HepG2 (cell line): ENCODE data around the gene DCLRE1C. TPM values are rescaled to one million over a fixed set of nuclear protein-coding genes. Genes with fewer than 3 reads are reported as not detected.

Experiments
- ATAC-seq: fragments of 200-7000 bp; cut with Tn5 transposase; 3 replicates; pipeline ENCODE4 v1.9.1; 2020; ENCODE audit warnings: mild to moderate bottlenecking, moderate library complexity
- BruUV-seq: library from RNA; stranded (reverse); fragments of 400-500 nt; replicated peaks from 2 replicates; lab custom pipeline; 2021; lab: Mats Ljungman, UMichigan
- CTCF ChIA-PET: fragments of 300-600 bp; formaldehyde crosslinking; extraction: SDS; loops from one replicate; lab custom pipeline; 2021; ENCODE audit warnings: low total read pairs, inconsistent platforms, low intra/inter-chr PET ratio; lab: Yijun Ruan, JAX
- POLR2A ChIA-PET: fragments of 350-600 bp; sonication (Branson Sonifier 250); formaldehyde crosslinking; loops from one replicate; lab custom pipeline; 2020; ENCODE audit warnings: antibody characterized with exemption, inconsistent platforms; lab: Yijun Ruan, JAX
- DNase-seq: peaks from one replicate; pipeline ENCODE4 v3.0.0-alpha.2; 2015; ENCODE audit warnings: low spot score
- FAIRE-seq: peaks from 3 replicates; lab custom pipeline; 2011; peaks lifted over from hg19 to GRCh38; lab: Jason Lieb, UNC
- H2AFZ ChIP-seq: one replicate; pipeline ENCODE4 v1.6.1; 2011; ENCODE audit warnings: low read length, inconsistent platforms
- H3K27ac ChIP-seq: fragments of 300-600 bp; 3 replicates; pipeline ENCODE4 v1.8.0; 2011; ENCODE audit warnings: mixed run types, mild to moderate bottlenecking, mixed read lengths, low read length, inconsistent platforms; ENCODE audit not compliant: insufficient read depth; ENCODE audit errors: extremely low read length
- H3K27me3 ChIP-seq, 2 experiments: fragments of 200-600 bp in 1 of 2; 2 replicates in 1 of 2; 3 replicates in 1 of 2; pipeline versions ENCODE4 v1.6.0 to v1.8.0; 2011; ENCODE audit warnings: low read length in 2 of 2, mild to moderate bottlenecking in 2 of 2, moderate library complexity in 2 of 2, inconsistent platforms in 1 of 2; ENCODE audit not compliant: insufficient read depth in 2 of 2, control insufficient read depth in 1 of 2
- H3K36me3 ChIP-seq, 2 experiments: fragments of 200-600 bp in 1 of 2; replicated peaks in 1 of 2; 2 replicates in 1 of 2; 3 replicates in 1 of 2; pipeline versions ENCODE4 v1.5.1 to v1.8.0; 2011; ENCODE audit warnings: low read length in 2 of 2, inconsistent platforms in 1 of 2; ENCODE audit not compliant: insufficient read depth in 2 of 2, control insufficient read depth in 1 of 2
- H3K4me1 ChIP-seq: 2 replicates; pipeline ENCODE4 v1.5.1; 2012; ENCODE audit warnings: low read length, inconsistent platforms; ENCODE audit not compliant: insufficient read depth
- H3K4me2 ChIP-seq: 2 replicates; pipeline ENCODE4 v1.6.0; 2011; ENCODE audit warnings: low read depth, low read length, inconsistent platforms
- H3K4me3 ChIP-seq, 3 experiments: fragments of 200-600 bp in 1 of 3; sonication (generic), shearing (Covaris generic) in 1 of 3; replicated peaks in 1 of 3; 2 replicates each; pipeline ENCODE4 v1.5.1; 2011 to 2016; ENCODE audit warnings: low read length in 3 of 3, inconsistent platforms in 2 of 3, low read depth in 2 of 3, mild to moderate bottlenecking in 2 of 3, control low read depth in 1 of 3, mixed read lengths in 1 of 3; ENCODE audit not compliant: insufficient read depth in 1 of 3
- H3K79me2 ChIP-seq: one replicate; pipeline ENCODE4 v1.6.1; 2011; ENCODE audit warnings: low read length, inconsistent platforms; ENCODE audit not compliant: insufficient read depth
- H3K9ac ChIP-seq: 2 replicates; pipeline ENCODE4 v1.6.0; 2011; ENCODE audit warnings: mild to moderate bottlenecking, low read depth, low read length, inconsistent platforms; ENCODE audit not compliant: insufficient read depth
- H3K9me3 ChIP-seq: 2 replicates; pipeline ENCODE4 v1.5.1; 2012; ENCODE audit warnings: mild to moderate bottlenecking, low read length
- H4K20me1 ChIP-seq: 2 replicates; pipeline ENCODE4 v1.6.0; 2011; ENCODE audit warnings: inconsistent platforms, mild to moderate bottlenecking, low read length, moderate library complexity; ENCODE audit not compliant: insufficient read depth
- BCL6 ChIP-seq: IDR thresholded peaks from 2 replicates; pipeline ENCODE4 v1.6.1; 2016; ENCODE audit warnings: missing genetic modification reagents, missing compliant biosample characterization
- CAMTA2 ChIP-seq: sonication (generic); formaldehyde crosslinking; IDR thresholded peaks from 2 replicates; pipeline ENCODE4 v1.4.0; 2020; ENCODE audit warnings: mild to moderate bottlenecking, missing genetic modification reagents, borderline replicate concordance
- EEA1 ChIP-seq: sonication (generic); formaldehyde crosslinking; IDR thresholded peaks from 2 replicates; pipeline ENCODE4 v1.5.1; 2020; ENCODE audit warnings: mild to moderate bottlenecking, missing genetic modification reagents, borderline replicate concordance
- GLI4 ChIP-seq: sonication (generic); formaldehyde crosslinking; IDR thresholded peaks from 2 replicates; pipeline ENCODE4 v1.5.1; 2020; ENCODE audit warnings: missing genetic modification reagents, mild to moderate bottlenecking, moderate library complexity, borderline replicate concordance
- HNRNPLL ChIP-seq: fragments of 200-400 bp; formaldehyde crosslinking; IDR thresholded peaks from 2 replicates; pipeline ENCODE4 v1.6.1; 2017; ENCODE audit warnings: mild to moderate bottlenecking, low read depth, low read length; ENCODE audit not compliant: poor library complexity, severe bottlenecking
- KDM4B ChIP-seq: sonication (generic); formaldehyde crosslinking; IDR thresholded peaks from 2 replicates; pipeline ENCODE4 v1.4.0; 2020; ENCODE audit warnings: missing genetic modification reagents
- THYN1 ChIP-seq: sonication (generic); formaldehyde crosslinking; IDR thresholded peaks from 2 replicates; pipeline ENCODE4 v1.8.1; 2023; ENCODE audit warnings: low read depth, mild to moderate bottlenecking, moderate library complexity, missing genetic modification reagents, borderline replicate concordance
- ZFY ChIP-seq: sonication (generic); formaldehyde crosslinking; IDR thresholded peaks from 2 replicates; pipeline ENCODE4 v1.4.0; 2020; ENCODE audit warnings: missing genetic modification reagents
- ZNF256 ChIP-seq: sonication (generic); formaldehyde crosslinking; conservative IDR thresholded peaks from 2 replicates; pipeline ENCODE4 v1.4.0; 2020; ENCODE audit warnings: missing genetic modification reagents
- ZNF451 ChIP-seq: sonication (generic); formaldehyde crosslinking; IDR thresholded peaks from 2 replicates; pipeline ENCODE4 v1.5.0; 2020; ENCODE audit warnings: mild to moderate bottlenecking, missing genetic modification reagents
- ZNF563 ChIP-seq: sonication (generic); formaldehyde crosslinking; IDR thresholded peaks from 2 replicates; pipeline ENCODE4 v1.8.0; 2022; ENCODE audit warnings: mild to moderate bottlenecking, moderate library complexity, missing genetic modification reagents
- ZSCAN22 ChIP-seq: sonication (generic); formaldehyde crosslinking; IDR thresholded peaks from 2 replicates; pipeline ENCODE4 v1.4.0; 2020; ENCODE audit warnings: mild to moderate bottlenecking, missing genetic modification reagents
- ZSCAN9 ChIP-seq: IDR thresholded peaks from 2 replicates; pipeline ENCODE4 v1.6.1; 2016; ENCODE audit warnings: borderline replicate concordance
- WGBS: methylation state at CpG from one replicate; pipeline ENCODE4 v1.1.6; 2017; ENCODE audit warnings: low lambda C conversion rate; 5-methylcytosine and 5-hydroxymethylcytosine counted together
- in situ Hi-C: cut with HindIII; loops from 2 replicates; pipeline ENCODE4 v1.10.0; 2017; ENCODE audit warnings: low pct_unique_long_range_greater_than_20kb; ENCODE audit not compliant: extremely low pct_ligation_motif_present
- intact Hi-C: fragments of 100-400 bp; cut with micrococcal nuclease; formaldehyde crosslinking; loops from one replicate; pipeline ENCODE4 v1.10.0; 2022; ENCODE audit not compliant: unreplicated experiment
- polyA plus RNA-seq, 8 experiments: library from polyadenylated mRNA; depleted of rRNA in 3 of 8; stranded (reverse) in 7 of 8; unstranded in 1 of 8; fragments of >200 nt; fragmentation: Illumina TruSeq in 4 of 8; extraction: Trizol in 4 of 8; gene quantifications; 2 replicates each; pipeline versions ENCODE4 v1.2.1 to v1.2.3, GENCODE V29; 2011 to 2016; ENCODE audit warnings: low read depth in 4 of 8, missing spikeins in 1 of 8, mixed read lengths in 1 of 8; ENCODE audit not compliant: insufficient read depth in 1 of 8
- total RNA-seq, 5 experiments: library from RNA; depleted of rRNA; stranded (reverse); fragments of >200 nt; fragmentation: Illumina TruSeq; extraction: Trizol; gene quantifications; 2 replicates each; pipeline ENCODE4 v1.2.3, GENCODE V29; 2016; ENCODE audit warnings: low read depth in 1 of 5
- TF ChIP-seq, protein P1 (sequence below): sonication (generic); formaldehyde crosslinking; IDR thresholded peaks from 2 replicates; pipeline ENCODE4 v1.5.1; 2020; ENCODE audit warnings: mild to moderate bottlenecking, missing genetic modification reagents
- TF ChIP-seq, protein P2 (sequence below): sonication (generic); formaldehyde crosslinking; IDR thresholded peaks from 2 replicates; pipeline ENCODE4 v1.5.0; 2020; ENCODE audit warnings: mild to moderate bottlenecking, missing genetic modification reagents, borderline replicate concordance

Gene DCLRE1C
- total and polyA plus RNA-seq, 2 of the 13 experiments (the other 11 are each of a cell fraction or from before 2014, with no cell fraction given): 3.0 to 10.3 TPM

DNA sequence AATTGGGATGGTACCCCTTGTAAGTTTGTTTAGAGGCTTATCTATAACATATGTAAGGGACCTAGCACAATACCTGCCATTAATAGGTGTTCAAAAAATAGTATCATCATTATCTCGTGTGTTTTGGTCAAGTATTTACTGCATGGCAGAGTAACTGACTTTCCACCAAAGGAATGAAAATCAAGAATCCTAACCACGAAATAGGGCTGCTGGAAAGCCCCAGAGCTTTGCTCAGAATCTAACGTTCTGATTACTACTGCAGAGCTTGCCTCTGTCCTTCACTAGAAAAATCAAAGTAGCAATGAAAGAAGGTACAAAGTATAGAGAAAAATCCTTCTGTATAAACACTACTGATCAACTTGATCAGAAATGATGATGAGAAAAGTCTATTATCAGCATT, 34.9 kb downstream of the DCLRE1C start:
- Histone ChIP-seq H3K27ac (no peak overlapping the region), H3K79me2 (no peaks in the 10 kb centered on the region), H3K27me3 (no peaks in the 10 kb centered on the region), H3K4me2 (no peak overlapping the region), H2AFZ (no peak overlapping the region), H3K4me1 (no peaks in the 10 kb centered on the region), H3K36me3 (peaks cover 21 to 71% of the 10 kb centered on the region in 2 experiments), H4K20me1 (no peaks in the 10 kb centered on the region), H3K9ac (no peak overlapping the region), H3K4me3 (no peak overlapping the region), H3K9me3 (peaks cover 21% of the 10 kb centered on the region)
- intact Hi-C loops: no loop called here
- ChIA-PET POLR2A (no interaction called here), CTCF (no interaction called here)
- 93% methylated on average over 3 of the region's 3 CpGs for WGBS
- DNase-seq (no peak), FAIRE-seq (no peak), ATAC-seq (no peak)
- no TSS peak for BruUV-seq
- in situ Hi-C loops: no loop called here
- no peak for TF ChIP-seq BCL6 (CRISPR knock-in tag)
- TF ChIP-seq ZFY (CRISPR knock-in tag): no peak
- TF ChIP-seq ZNF451: no peak
- TF ChIP-seq ZNF563: no peak
- no peak for TF ChIP-seq CAMTA2
- TF ChIP-seq KDM4B (CRISPR knock-in tag): no peak
- TF ChIP-seq, protein P1, sequence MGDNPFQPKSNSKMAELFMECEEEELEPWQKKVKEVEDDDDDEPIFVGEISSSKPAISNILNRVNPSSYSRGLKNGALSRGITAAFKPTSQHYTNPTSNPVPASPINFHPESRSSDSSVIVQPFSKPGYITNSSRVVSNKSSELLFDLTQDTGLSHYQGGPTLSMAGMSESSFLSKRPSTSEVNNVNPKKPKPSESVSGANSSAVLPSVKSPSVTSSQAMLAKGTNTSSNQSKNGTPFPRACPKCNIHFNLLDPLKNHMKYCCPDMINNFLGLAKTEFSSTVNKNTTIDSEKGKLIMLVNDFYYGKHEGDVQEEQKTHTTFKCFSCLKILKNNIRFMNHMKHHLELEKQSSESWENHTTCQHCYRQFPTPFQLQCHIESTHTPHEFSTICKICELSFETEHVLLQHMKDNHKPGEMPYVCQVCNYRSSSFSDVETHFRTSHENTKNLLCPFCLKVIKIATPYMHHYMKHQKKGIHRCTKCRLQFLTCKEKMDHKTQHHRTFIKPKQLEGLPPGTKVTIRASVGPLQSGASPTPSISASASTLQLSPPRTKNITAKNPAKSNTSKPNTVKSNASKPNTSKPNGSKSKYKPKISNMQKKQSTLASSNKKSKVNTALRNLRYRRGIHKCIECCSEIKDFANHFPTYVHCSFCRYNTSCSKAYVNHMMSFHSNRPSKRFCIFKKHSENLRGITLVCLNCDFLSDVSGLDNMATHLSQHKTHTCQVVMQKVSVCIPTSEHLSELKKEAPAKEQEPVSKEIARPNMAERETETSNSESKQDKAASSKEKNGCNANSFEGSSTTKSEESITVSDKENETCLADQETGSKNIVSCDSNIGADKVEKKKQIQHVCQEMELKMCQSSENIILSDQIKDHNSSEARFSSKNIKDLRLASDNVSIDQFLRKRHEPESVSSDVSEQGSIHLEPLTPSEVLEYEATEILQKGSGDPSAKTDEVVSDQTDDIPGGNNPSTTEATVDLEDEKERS (CRISPR knock-in tag): no peak
- no peak for TF ChIP-seq ZSCAN22 (CRISPR knock-in tag)
- TF ChIP-seq ZSCAN9 (CRISPR knock-in tag): no peak
- no peak for TF ChIP-seq THYN1 (CRISPR knock-in tag)
- TF ChIP-seq HNRNPLL: no peak
- no peak for TF ChIP-seq GLI4 (CRISPR knock-in tag)
- no peak for TF ChIP-seq EEA1 (CRISPR knock-in tag)
- TF ChIP-seq ZNF256: no peak
- TF ChIP-seq, protein P2, sequence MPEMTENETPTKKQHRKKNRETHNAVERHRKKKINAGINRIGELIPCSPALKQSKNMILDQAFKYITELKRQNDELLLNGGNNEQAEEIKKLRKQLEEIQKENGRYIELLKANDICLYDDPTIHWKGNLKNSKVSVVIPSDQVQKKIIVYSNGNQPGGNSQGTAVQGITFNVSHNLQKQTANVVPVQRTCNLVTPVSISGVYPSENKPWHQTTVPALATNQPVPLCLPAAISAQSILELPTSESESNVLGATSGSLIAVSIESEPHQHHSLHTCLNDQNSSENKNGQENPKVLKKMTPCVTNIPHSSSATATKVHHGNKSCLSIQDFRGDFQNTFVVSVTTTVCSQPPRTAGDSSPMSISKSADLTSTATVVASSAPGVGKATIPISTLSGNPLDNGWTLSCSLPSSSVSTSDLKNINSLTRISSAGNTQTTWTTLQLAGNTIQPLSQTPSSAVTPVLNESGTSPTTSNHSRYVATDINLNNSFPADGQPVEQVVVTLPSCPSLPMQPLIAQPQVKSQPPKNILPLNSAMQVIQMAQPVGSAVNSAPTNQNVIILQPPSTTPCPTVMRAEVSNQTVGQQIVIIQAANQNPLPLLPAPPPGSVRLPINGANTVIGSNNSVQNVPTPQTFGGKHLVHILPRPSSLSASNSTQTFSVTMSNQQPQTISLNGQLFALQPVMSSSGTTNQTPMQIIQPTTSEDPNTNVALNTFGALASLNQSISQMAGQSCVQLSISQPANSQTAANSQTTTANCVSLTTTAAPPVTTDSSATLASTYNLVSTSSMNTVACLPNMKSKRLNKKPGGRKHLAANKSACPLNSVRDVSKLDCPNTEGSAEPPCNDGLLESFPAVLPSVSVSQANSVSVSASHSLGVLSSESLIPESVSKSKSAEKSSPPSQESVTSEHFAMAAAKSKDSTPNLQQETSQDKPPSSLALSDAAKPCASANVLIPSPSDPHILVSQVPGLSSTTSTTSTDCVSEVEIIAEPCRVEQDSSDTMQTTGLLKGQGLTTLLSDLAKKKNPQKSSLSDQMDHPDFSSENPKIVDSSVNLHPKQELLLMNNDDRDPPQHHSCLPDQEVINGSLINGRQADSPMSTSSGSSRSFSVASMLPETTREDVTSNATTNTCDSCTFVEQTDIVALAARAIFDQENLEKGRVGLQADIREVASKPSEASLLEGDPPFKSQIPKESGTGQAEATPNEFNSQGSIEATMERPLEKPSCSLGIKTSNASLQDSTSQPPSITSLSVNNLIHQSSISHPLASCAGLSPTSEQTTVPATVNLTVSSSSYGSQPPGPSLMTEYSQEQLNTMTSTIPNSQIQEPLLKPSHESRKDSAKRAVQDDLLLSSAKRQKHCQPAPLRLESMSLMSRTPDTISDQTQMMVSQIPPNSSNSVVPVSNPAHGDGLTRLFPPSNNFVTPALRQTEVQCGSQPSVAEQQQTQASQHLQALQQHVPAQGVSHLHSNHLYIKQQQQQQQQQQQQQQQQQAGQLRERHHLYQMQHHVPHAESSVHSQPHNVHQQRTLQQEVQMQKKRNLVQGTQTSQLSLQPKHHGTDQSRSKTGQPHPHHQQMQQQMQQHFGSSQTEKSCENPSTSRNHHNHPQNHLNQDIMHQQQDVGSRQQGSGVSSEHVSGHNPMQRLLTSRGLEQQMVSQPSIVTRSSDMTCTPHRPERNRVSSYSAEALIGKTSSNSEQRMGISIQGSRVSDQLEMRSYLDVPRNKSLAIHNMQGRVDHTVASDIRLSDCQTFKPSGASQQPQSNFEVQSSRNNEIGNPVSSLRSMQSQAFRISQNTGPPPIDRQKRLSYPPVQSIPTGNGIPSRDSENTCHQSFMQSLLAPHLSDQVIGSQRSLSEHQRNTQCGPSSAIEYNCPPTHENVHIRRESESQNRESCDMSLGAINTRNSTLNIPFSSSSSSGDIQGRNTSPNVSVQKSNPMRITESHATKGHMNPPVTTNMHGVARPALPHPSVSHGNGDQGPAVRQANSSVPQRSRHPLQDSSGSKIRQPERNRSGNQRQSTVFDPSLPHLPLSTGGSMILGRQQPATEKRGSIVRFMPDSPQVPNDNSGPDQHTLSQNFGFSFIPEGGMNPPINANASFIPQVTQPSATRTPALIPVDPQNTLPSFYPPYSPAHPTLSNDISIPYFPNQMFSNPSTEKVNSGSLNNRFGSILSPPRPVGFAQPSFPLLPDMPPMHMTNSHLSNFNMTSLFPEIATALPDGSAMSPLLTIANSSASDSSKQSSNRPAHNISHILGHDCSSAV (CRISPR knock-in tag): no peak
